Muscle layer of duodenum (tissue), 2 donors: ENCODE results near the gene TASL.

ENCODE experiments used
- H3K27ac ChIP-seq: one replicate; pipeline ENCODE4 v1.7.0; 2013; ENCODE audit warnings: mild to moderate bottlenecking, low read length
- H3K27me3 ChIP-seq: one replicate; pipeline ENCODE4 v1.7.0; 2013; ENCODE audit warnings: low read depth, mild to moderate bottlenecking, control low read depth, low read length
- H3K36me3 ChIP-seq, 2 donors: one replicate each; pipeline ENCODE4 v1.7.0; 2013; ENCODE audit warnings: low read length in 2 of 2, control low read depth in 1 of 2, mild to moderate bottlenecking in 1 of 2; ENCODE audit not compliant: insufficient read depth in 2 of 2, control insufficient read depth in 1 of 2
- H3K4me1 ChIP-seq, 2 donors: one replicate each; pipeline ENCODE4 v1.7.0; 2013; ENCODE audit warnings: low read length in 2 of 2, mild to moderate bottlenecking in 2 of 2, control low read depth in 1 of 2, moderate library complexity in 1 of 2; ENCODE audit not compliant: insufficient read depth in 2 of 2, control insufficient read depth in 1 of 2
- H3K4me3 ChIP-seq, 2 donors: one replicate each; pipeline ENCODE4 v1.7.0; 2013; ENCODE audit warnings: low read length in 2 of 2, low read depth in 1 of 2, mild to moderate bottlenecking in 1 of 2
- H3K9me3 ChIP-seq, 2 donors: one replicate each; pipeline ENCODE4 v1.7.0; 2013; ENCODE audit warnings: low read length in 2 of 2, control low read depth in 1 of 2, mild to moderate bottlenecking in 1 of 2; ENCODE audit not compliant: control insufficient read depth in 1 of 2
- donor health status: healthy.

Gene TASL

GRCh38 chrX:30577362-30577991, at the start of gene TASL:
TSS of gene TASL (minus strand) at chrX:30577766. CDS start at chrX:30560355, 17,411 bp downstream.
- Histone ChIP-seq H3K36me3 (no peaks in the 10 kb centered on the region), H3K4me1 (no peaks in the 10 kb centered on the region), H3K9me3 (no peaks in the 10 kb centered on the region), H3K27ac (peak within 1 kb of the TSS; percentile 67), H3K27me3 (no peaks in the 10 kb centered on the region), H3K4me3 (peak within 1 kb of the TSS; percentile 14 to 26)

- H3K36me3 ChIP-seq, result no peaks in the 10 kb centered on the region
- no peak overlapping the region for H3K4me3 ChIP-seq
- no peaks in the 10 kb centered on the region for H3K4me1 ChIP-seq
- no peak overlapping the region for H3K27ac ChIP-seq
- no peaks in the 10 kb centered on the region for H3K9me3 ChIP-seq
- no peaks in the 10 kb centered on the region for H3K27me3 ChIP-seq
These were observed 48.8 kb upstream of the TASL start for GRCh38 chrX:30626402-30626801.

- Histone ChIP-seq H3K27ac (no peak overlapping the region), H3K4me1 (no peaks in the 10 kb centered on the region), H3K27me3 (no peaks in the 10 kb centered on the region), H3K36me3 (no peaks in the 10 kb centered on the region), H3K9me3 (no peaks in the 10 kb centered on the region), H3K4me3 (no peak overlapping the region)
These were observed 44.8 kb upstream of the TASL start for GRCh38 chrX:30622361-30622760.

- Histone ChIP-seq H3K27me3 (no peaks in the 10 kb centered on the region), H3K36me3 (no peaks in the 10 kb centered on the region), H3K4me3 (no peak overlapping the region), H3K4me1 (no peaks in the 10 kb centered on the region), H3K9me3 (no peaks in the 10 kb centered on the region), H3K27ac (no peak overlapping the region)
These were observed 43.5 kb upstream of the TASL start for GRCh38 chrX:30620980-30621618.

- no peak overlapping the region for H3K27ac ChIP-seq
These were observed 42.6 kb upstream of the TASL start for GRCh38 chrX:30620125-30620524.

GRCh38 chrX:30618160-30618765, 40.7 kb upstream of the TASL start:
- Histone ChIP-seq H3K27me3 (no peaks in the 10 kb centered on the region), H3K4me1 (no peaks in the 10 kb centered on the region), H3K27ac (no peak overlapping the region), H3K36me3 (no peaks in the 10 kb centered on the region), H3K9me3 (no peaks in the 10 kb centered on the region), H3K4me3 (no peak overlapping the region)

More at GRCh38 chrX:30620125-30620524, 42.6 kb upstream of the TASL start:
- Histone ChIP-seq H3K36me3 (no peaks in the 10 kb centered on the region), H3K9me3 (no peaks in the 10 kb centered on the region), H3K4me1 (no peaks in the 10 kb centered on the region), H3K27me3 (no peaks in the 10 kb centered on the region), H3K4me3 (no peak overlapping the region)

GRCh38 chrX:30615229-30615628, 37.7 kb upstream of the TASL start:
- Histone ChIP-seq H3K4me3 (no peak overlapping the region), H3K4me1 (no peaks in the 10 kb centered on the region), H3K9me3 (no peaks in the 10 kb centered on the region), H3K27ac (no peak overlapping the region), H3K27me3 (no peaks in the 10 kb centered on the region), H3K36me3 (no peaks in the 10 kb centered on the region)

GRCh38 chrX:30613721-30614120, 36.2 kb upstream of the TASL start:
- no peaks in the 10 kb centered on the region for H3K36me3 ChIP-seq
- H3K4me1 ChIP-seq, result no peaks in the 10 kb centered on the region
- no peak overlapping the region for H3K4me3 ChIP-seq
- no peak overlapping the region for H3K27ac ChIP-seq
- no peaks in the 10 kb centered on the region for H3K9me3 ChIP-seq
- H3K27me3 ChIP-seq, result no peaks in the 10 kb centered on the region

- Histone ChIP-seq H3K27ac (no peak overlapping the region), H3K4me3 (no peak overlapping the region), H3K9me3 (no peaks in the 10 kb centered on the region), H3K4me1 (no peaks in the 10 kb centered on the region), H3K27me3 (no peaks in the 10 kb centered on the region), H3K36me3 (no peaks in the 10 kb centered on the region)
These were observed 34.7 kb upstream of the TASL start for GRCh38 chrX:30612250-30612655.

- no peak overlapping the region for H3K4me3 ChIP-seq
- no peaks in the 10 kb centered on the region for H3K4me1 ChIP-seq
- H3K27me3 ChIP-seq, result no peaks in the 10 kb centered on the region
- H3K9me3 ChIP-seq, result no peaks in the 10 kb centered on the region
- H3K27ac ChIP-seq, result no peak overlapping the region
- H3K36me3 ChIP-seq, result no peaks in the 10 kb centered on the region
These were observed 32.5 kb upstream of the TASL start for GRCh38 chrX:30610026-30610425.

GRCh38 chrX:30607155-30607554, 29.6 kb upstream of the TASL start:
- Histone ChIP-seq H3K9me3 (no peaks in the 10 kb centered on the region), H3K4me3 (no peak overlapping the region), H3K4me1 (no peaks in the 10 kb centered on the region), H3K36me3 (no peaks in the 10 kb centered on the region), H3K27ac (no peak overlapping the region), H3K27me3 (no peaks in the 10 kb centered on the region)
